Measurements from ENCODE around the gene SLC23A3.

DNA sequence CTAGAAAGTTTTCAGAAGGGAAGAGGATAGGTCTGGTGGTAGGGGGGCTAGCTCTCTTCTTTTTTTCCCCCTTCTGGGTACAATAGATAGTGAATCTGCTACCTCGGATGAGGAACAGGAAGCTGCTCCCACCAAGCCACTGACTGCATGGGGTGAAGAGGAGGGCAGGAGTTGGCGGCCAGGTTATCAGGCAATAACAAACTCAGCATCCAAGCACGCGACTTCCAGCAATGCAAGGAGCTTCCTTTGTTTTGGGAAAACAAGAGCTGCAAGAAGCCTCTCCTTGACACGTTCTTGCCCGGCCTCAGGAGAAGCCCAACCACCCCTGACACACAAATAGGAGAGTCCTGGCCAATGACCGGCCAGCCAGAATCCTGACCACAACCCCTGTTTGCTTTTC lies 41.4 kb downstream of the SLC23A3 start:
- TF ChIP-seq CTCF (IDR thresholded peaks at IDR 0.05; ENCODE audit: borderline replicate concordance, extremely low read depth, low read length, poor library complexity, severe bottlenecking): no peak
- no peak for TF ChIP-seq EZH2 (IDR thresholded peaks at IDR 0.05; ENCODE audit: borderline replicate concordance, low read depth, low read length, severe bottlenecking)
